ENCODE results near the gene WAS.

DNA sequence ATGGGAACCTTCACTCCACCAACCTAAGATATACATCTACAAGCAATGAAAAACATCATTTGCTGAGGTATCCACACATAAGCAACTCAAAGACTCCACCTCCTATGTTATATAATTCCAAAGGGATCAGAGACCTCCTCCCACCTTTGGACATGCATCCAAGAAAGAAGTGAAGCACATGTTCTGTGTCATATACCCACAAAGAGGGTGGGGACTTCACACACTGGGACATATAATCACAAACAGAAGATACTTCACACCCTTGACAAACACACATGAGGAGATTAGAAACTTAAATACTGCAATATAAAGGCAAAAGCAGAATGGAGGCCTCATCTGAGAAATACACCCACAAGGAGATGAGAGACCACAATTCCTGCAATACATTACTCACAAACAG, 38.3 kb downstream of the WAS start:
- TF ChIP-seq, protein P1, sequence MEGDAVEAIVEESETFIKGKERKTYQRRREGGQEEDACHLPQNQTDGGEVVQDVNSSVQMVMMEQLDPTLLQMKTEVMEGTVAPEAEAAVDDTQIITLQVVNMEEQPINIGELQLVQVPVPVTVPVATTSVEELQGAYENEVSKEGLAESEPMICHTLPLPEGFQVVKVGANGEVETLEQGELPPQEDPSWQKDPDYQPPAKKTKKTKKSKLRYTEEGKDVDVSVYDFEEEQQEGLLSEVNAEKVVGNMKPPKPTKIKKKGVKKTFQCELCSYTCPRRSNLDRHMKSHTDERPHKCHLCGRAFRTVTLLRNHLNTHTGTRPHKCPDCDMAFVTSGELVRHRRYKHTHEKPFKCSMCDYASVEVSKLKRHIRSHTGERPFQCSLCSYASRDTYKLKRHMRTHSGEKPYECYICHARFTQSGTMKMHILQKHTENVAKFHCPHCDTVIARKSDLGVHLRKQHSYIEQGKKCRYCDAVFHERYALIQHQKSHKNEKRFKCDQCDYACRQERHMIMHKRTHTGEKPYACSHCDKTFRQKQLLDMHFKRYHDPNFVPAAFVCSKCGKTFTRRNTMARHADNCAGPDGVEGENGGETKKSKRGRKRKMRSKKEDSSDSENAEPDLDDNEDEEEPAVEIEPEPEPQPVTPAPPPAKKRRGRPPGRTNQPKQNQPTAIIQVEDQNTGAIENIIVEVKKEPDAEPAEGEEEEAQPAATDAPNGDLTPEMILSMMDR (conservative IDR thresholded peaks at IDR 0.05; ENCODE audit: low read length): no peak
- TF ChIP-seq EZH2phosphoT487 (IDR thresholded peaks at IDR 0.05; ENCODE audit: borderline replicate concordance): no peak
